A549 (cell line): ENCODE results near the gene PLD5. TPM values are rescaled to one million over a fixed set of nuclear protein-coding genes. Genes with fewer than 3 reads are reported as not detected.

Experiments used
- ATAC-seq, 2 experiments: fragments of 200-7000 bp in 1 of 2; fragments of >200 bp in 1 of 2; cut with Nextera tagmentation in 1 of 2; cut with Tn5 transposase in 1 of 2; 3 replicates each; pipeline versions ENCODE4 v1.8.0 to v1.9.1; 2018 to 2020; ENCODE audit warnings: mild to moderate bottlenecking in 1 of 2, moderate library complexity in 1 of 2
- CTCF ChIA-PET: fragments of 300-600 bp; sonication (Branson Sonifier 250); formaldehyde crosslinking; extraction: SDS; loops from one replicate; lab custom pipeline; 2021; ENCODE audit warnings: antibody characterized with exemption, inconsistent platforms; lab: Yijun Ruan, JAX
- POLR2A ChIA-PET: fragments of 350-600 bp; formaldehyde crosslinking; extraction: SDS; loops from one replicate; lab custom pipeline; 2021; ENCODE audit warnings: antibody characterized with exemption, inconsistent platforms; lab: Yijun Ruan, JAX
- DNase-seq, 2 experiments: peaks; one replicate each; pipeline versions ENCODE4 v3.0.0 to v3.0.0-alpha.2; 2011 to 2016; ENCODE audit warnings: low read depth in 1 of 2, low spot score in 1 of 2
- FAIRE-seq: peaks from 2 replicates; lab custom pipeline; 2011; peaks lifted over from hg19 to GRCh38; lab: Jason Lieb, UNC
- H3K27ac ChIP-seq, 2 experiments: fragments of >200 bp; sonication (Bioruptor Twin); formaldehyde crosslinking; 3 replicates each; pipeline ENCODE4 v1.5.1; 2016 to 2017
- H3K4me1 ChIP-seq: fragments of >200 bp; sonication (Bioruptor Twin); formaldehyde crosslinking; 3 replicates; pipeline ENCODE4 v1.6.1; 2016
- H3K4me2 ChIP-seq: fragments of >200 bp; sonication (Bioruptor Twin); formaldehyde crosslinking; 3 replicates; pipeline ENCODE4 v1.6.1; 2016
- H3K4me3 ChIP-seq: fragments of >200 bp; sonication (Bioruptor Twin); formaldehyde crosslinking; 3 replicates; pipeline ENCODE4 v1.5.1; 2016
- H3K9me3 ChIP-seq: fragments of >200 bp; sonication (Bioruptor Twin); formaldehyde crosslinking; 3 replicates; pipeline ENCODE4 v1.6.1; 2016
- ATOH8 ChIP-seq: fragments of 250-450 bp; sonication (Bioruptor Pico); IDR thresholded peaks from 2 replicates; pipeline ENCODE4 v1.5.0; 2020; ENCODE audit warnings: low read depth, mild to moderate bottlenecking, moderate library complexity
- BHLHE40 ChIP-seq: IDR thresholded peaks from 2 replicates; pipeline ENCODE4 v1.6.1; 2012; ENCODE audit warnings: low read depth, low read length, inconsistent platforms
- CBX8 ChIP-seq: fragments of 200-600 bp; sonication (generic); IDR thresholded peaks from 2 replicates; pipeline ENCODE4 v1.6.1; 2016
- CEBPB ChIP-seq, 2 experiments: fragments of >200 bp in 1 of 2; sonication (Bioruptor Twin) in 1 of 2; formaldehyde crosslinking in 1 of 2; IDR thresholded peaks; 2 replicates each; pipeline ENCODE4 v1.6.1; 2012 to 2016
- CHD2 ChIP-seq: fragments of 150-350 bp; IDR thresholded peaks from 2 replicates; pipeline ENCODE4 v1.6.1; 2014; ENCODE audit warnings: low read length; ENCODE audit not compliant: partially characterized antibody
- CHD4 ChIP-seq: fragments of 200-600 bp; sonication (generic); IDR thresholded peaks from 2 replicates; pipeline ENCODE4 v1.6.1; 2016; ENCODE audit warnings: antibody characterized with exemption, mild to moderate bottlenecking, borderline replicate concordance
- EHF ChIP-seq: fragments of 250-450 bp; sonication (Bioruptor Pico); IDR thresholded peaks from 2 replicates; pipeline ENCODE4 v1.5.0; 2020; ENCODE audit warnings: mild to moderate bottlenecking
- EP300 ChIP-seq, 2 experiments: fragments of >200 bp; sonication (Bioruptor Twin); formaldehyde crosslinking; IDR thresholded peaks; 2 replicates in 1 of 2; 3 replicates in 1 of 2; pipeline ENCODE4 v1.6.1; 2016 to 2017
- FOSB ChIP-seq: fragments of 250-450 bp; sonication (Bioruptor Pico); IDR thresholded peaks from 2 replicates; pipeline ENCODE4 v1.5.0; 2020; ENCODE audit warnings: mild to moderate bottlenecking, moderate library complexity
- FOSL2 ChIP-seq, 2 experiments: fragments of 450-650 bp in 1 of 2; fragments of >200 bp in 1 of 2; sonication (Bioruptor Twin) in 1 of 2; formaldehyde crosslinking; IDR thresholded peaks; 2 replicates each; pipeline versions ENCODE4 v1.5.0 to v1.6.1; 2016 to 2020; ENCODE audit warnings: mild to moderate bottlenecking in 1 of 2, moderate library complexity in 1 of 2
- GATA3 ChIP-seq: IDR thresholded peaks from 2 replicates; pipeline ENCODE4 v1.6.1; 2012; ENCODE audit warnings: borderline replicate concordance
- HOXB13 ChIP-seq: fragments of 250-450 bp; sonication (Bioruptor Pico); IDR thresholded peaks from 2 replicates; pipeline ENCODE4 v1.5.0; 2020; ENCODE audit warnings: low read depth, mild to moderate bottlenecking, moderate library complexity
- HOXB5 ChIP-seq: fragments of 250-450 bp; sonication (Bioruptor Pico); IDR thresholded peaks from 2 replicates; pipeline ENCODE4 v1.5.0; 2020; ENCODE audit warnings: mild to moderate bottlenecking, moderate library complexity
- JUN ChIP-seq, 2 experiments: fragments of >200 bp; sonication (Bioruptor Twin); formaldehyde crosslinking; IDR thresholded peaks; 2 replicates in 1 of 2; 3 replicates in 1 of 2; pipeline ENCODE4 v1.6.1; 2016 to 2017
- JUNB ChIP-seq: fragments of >200 bp; sonication (Bioruptor Twin); formaldehyde crosslinking; IDR thresholded peaks from 2 replicates; pipeline ENCODE4 v1.6.1; 2016
- KDM5A ChIP-seq: fragments of 200-600 bp; sonication (generic); IDR thresholded peaks from 2 replicates; pipeline ENCODE4 v1.6.1; 2016; ENCODE audit warnings: antibody characterized with exemption, mild to moderate bottlenecking
- MAZ ChIP-seq: fragments of 150-350 bp; IDR thresholded peaks from 2 replicates; pipeline ENCODE4 v1.6.1; 2014; ENCODE audit warnings: antibody characterized with exemption, low read depth, low read length, borderline replicate concordance
- NFE2L2 ChIP-seq: fragments of 150-350 bp; conservative IDR thresholded peaks from 2 replicates; pipeline ENCODE4 v1.6.1; 2014; ENCODE audit warnings: low read length
- NR3C1 ChIP-seq: fragments of >200 bp; sonication (Bioruptor Twin); formaldehyde crosslinking; IDR thresholded peaks from 3 replicates; pipeline ENCODE4 v1.6.1; 2017
- PHF8 ChIP-seq: fragments of 200-600 bp; sonication (generic); IDR thresholded peaks from 2 replicates; pipeline ENCODE4 v1.6.1; 2016; ENCODE audit warnings: low read depth, mild to moderate bottlenecking, antibody characterized with exemption, moderate library complexity, borderline replicate concordance
- RAD21 ChIP-seq, 2 experiments: fragments of >200 bp in 1 of 2; sonication (Bioruptor Twin) in 1 of 2; formaldehyde crosslinking in 1 of 2; IDR thresholded peaks in 1 of 2; conservative IDR thresholded peaks in 1 of 2; 2 replicates in 1 of 2; 3 replicates in 1 of 2; pipeline ENCODE4 v1.6.1; 2012 to 2018; ENCODE audit warnings: inconsistent platforms in 1 of 2
- RARB ChIP-seq: fragments of 250-450 bp; sonication (Bioruptor Pico); IDR thresholded peaks from 2 replicates; pipeline ENCODE4 v1.8.0; 2021; ENCODE audit warnings: mild to moderate bottlenecking, moderate library complexity
- SMC3 ChIP-seq: fragments of >200 bp; sonication (Bioruptor Twin); formaldehyde crosslinking; IDR thresholded peaks from 3 replicates; pipeline ENCODE4 v1.6.1; 2018; ENCODE audit warnings: inconsistent platforms
- TFCP2L1 ChIP-seq: fragments of 250-450 bp; sonication (Bioruptor Pico); IDR thresholded peaks from 2 replicates; pipeline ENCODE4 v1.5.0; 2021; ENCODE audit warnings: mild to moderate bottlenecking
- ZC3H11A ChIP-seq: fragments of 450-650 bp; IDR thresholded peaks from 2 replicates; pipeline ENCODE4 v1.6.1; 2014; ENCODE audit warnings: antibody characterized with exemption, mild to moderate bottlenecking
- ZFP36 ChIP-seq: fragments of 450-650 bp; IDR thresholded peaks from 2 replicates; pipeline ENCODE4 v1.6.1; 2014; ENCODE audit warnings: borderline replicate concordance; ENCODE audit not compliant: partially characterized antibody
- ZNF302 ChIP-seq: fragments of 250-450 bp; sonication (Bioruptor Pico); IDR thresholded peaks from 2 replicates; pipeline ENCODE4 v1.9.0; 2021; ENCODE audit warnings: inconsistent platforms, mild to moderate bottlenecking, moderate library complexity
- ZSCAN20 ChIP-seq: fragments of 250-450 bp; sonication (Bioruptor Pico); IDR thresholded peaks from 2 replicates; pipeline ENCODE4 v1.8.0; 2022; ENCODE audit warnings: mild to moderate bottlenecking, moderate library complexity
- WGBS: methylation state at CpG from one replicate; pipeline ENCODE4 v1.1.6; 2017; ENCODE audit errors: missing lambda C conversion rate; 5-methylcytosine and 5-hydroxymethylcytosine counted together
- polyA plus RNA-seq, 4 experiments: library from polyadenylated mRNA; depleted of rRNA in 3 of 4; stranded (reverse); fragments of >200 nt; fragmentation: RNase III in 1 of 4; extraction: RNeasy Plus Mini Kit Qiagen cat#74134 plus additional on column Dnase treatment in 1 of 4; gene quantifications; 2 replicates in 3 of 4; 3 replicates in 1 of 4; pipeline ENCODE4 v1.2.3, GENCODE V29; 2011 to 2017
- TF ChIP-seq, protein P1 (sequence below): fragments of >200 bp; sonication (Bioruptor Twin); formaldehyde crosslinking; IDR thresholded peaks from 2 replicates; pipeline ENCODE4 v1.6.1; 2016
- TF ChIP-seq, protein P2 (sequence below): IDR thresholded peaks from 2 replicates; pipeline ENCODE4 v1.6.1; 2012
- TF ChIP-seq, protein P3 (sequence below): fragments of >200 bp; sonication (Bioruptor Twin); formaldehyde crosslinking; IDR thresholded peaks from 3 replicates; pipeline ENCODE4 v1.5.1; 2016

PLD5 gene
- polyA plus RNA-seq, 2 of the 4 experiments (the other 2 are of a cell fraction): 1.5 to 1.7 TPM

DNA sequence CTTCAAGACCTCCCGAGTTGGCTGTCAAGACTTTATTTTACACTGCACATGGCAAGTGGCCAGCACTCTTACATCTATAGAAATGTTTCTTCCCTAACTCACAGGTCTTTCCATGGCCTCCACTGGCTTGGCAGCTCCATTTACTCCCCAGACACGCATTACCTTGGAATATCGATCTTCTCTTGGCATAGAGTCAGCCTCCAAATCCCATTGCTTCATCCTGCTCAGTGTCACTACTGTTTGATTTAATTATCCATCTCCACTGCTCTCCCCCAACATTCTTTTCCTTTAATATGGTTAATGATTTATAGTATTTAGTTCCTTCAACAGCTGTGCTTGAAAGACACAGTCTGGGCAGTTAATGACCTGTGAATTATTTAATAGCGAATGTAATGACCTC, 284.4 kb downstream of the PLD5 start:
- H3K27ac ChIP-seq: peak overlapping the region; percentile 83 to 85
- peaks cover 66% of the 10 kb centered on the region for H3K4me1 ChIP-seq
- DNase-seq (peak; percentile 13 to 63), ATAC-seq (peak; percentile 37 to 55; a peak in 5 of 6 replicates), FAIRE-seq (peak; percentile 28)
- POLR2A ChIA-PET: no interaction called here
- 3% methylated on average over 4 of the region's 4 CpGs for WGBS
- H3K4me2 ChIP-seq: peak overlapping the region; percentile 74
- TF ChIP-seq FOSL2 (IDR thresholded peaks at IDR 0.05): no peak
- TF ChIP-seq FOSL2 (CRISPR knock-in tag; IDR thresholded peaks at IDR 0.05): peak; percentile 15; the same call in 1 of the 2 replicates
- peak; percentile 70 to 86; a peak in 3 of 5 replicates for TF ChIP-seq EP300 (IDR thresholded peaks at IDR 0.05)
- TF ChIP-seq JUNB: peak; percentile 67; the same call in 1 of the 2 replicates
- peak in 1 of 2 experiments; percentile 41; a peak in 2 of 5 replicates for TF ChIP-seq RAD21 (conservative IDR thresholded peaks at IDR 0.05 in 1 of 2, IDR thresholded peaks at IDR 0.05 in 1 of 2)
- TF ChIP-seq, protein P1, sequence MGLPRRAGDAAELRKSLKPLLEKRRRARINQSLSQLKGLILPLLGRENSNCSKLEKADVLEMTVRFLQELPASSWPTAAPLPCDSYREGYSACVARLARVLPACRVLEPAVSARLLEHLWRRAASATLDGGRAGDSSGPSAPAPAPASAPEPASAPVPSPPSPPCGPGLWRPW: no peak
- TF ChIP-seq GATA3: peak; percentile 82
- TF ChIP-seq NFE2L2: no peak
- TF ChIP-seq SMC3: peak; percentile 25; the same call in 2 of the 3 replicates
- no peak for TF ChIP-seq RARB (CRISPR knock-in tag)
- TF ChIP-seq KDM5A: no peak
- peak in 1 of 2 experiments; percentile 43; a peak in 3 of 5 replicates for TF ChIP-seq JUN (IDR thresholded peaks at IDR 0.05)
- TF ChIP-seq ZSCAN20 (CRISPR knock-in tag): no peak
- TF ChIP-seq CEBPB (IDR thresholded peaks at IDR 0.05): peak; percentile 84 to 85
- no peak overlapping the region; the same call in 2 of the 3 replicates for H3K4me3 ChIP-seq
- CTCF ChIA-PET: no interaction called here
- H3K9me3 ChIP-seq: peaks cover 5% of the 10 kb centered on the region; the same call in 2 of the 3 replicates

DNA sequence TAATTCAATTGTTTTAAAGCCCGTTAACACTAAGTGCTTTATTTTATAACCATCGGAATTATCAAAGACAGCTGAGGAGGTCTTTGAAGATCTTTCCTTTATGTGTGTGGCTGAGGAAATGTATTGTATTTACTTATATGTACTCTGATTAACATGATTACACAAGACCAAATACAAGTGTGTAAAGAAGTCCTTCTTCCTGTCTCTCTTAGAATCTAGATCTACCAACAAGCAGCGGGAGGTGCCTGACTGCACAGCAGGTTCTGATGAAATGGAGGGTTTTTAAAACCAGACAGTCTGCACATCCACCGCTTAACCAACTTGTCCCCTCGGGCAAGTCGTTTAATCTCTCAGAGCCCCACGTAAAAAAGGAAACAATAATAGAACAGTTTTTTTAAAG, 285.1 kb downstream of the PLD5 start:
- ATAC-seq (peak; percentile 72 to 76; a peak in 5 of 6 replicates), DNase-seq (peak; percentile 18 to 71), FAIRE-seq (peak; percentile 87)
- Histone ChIP-seq H3K4me2 (peak overlapping the region; percentile 74), H3K4me1 (peaks cover 61% of the 10 kb centered on the region), H3K27ac (peak overlapping the region; percentile 83 to 85), H3K4me3 (0 out of 3 replicates have a peak overlapping the region, but pooled peaks have one; percentile 10), H3K9me3 (peaks cover 5% of the 10 kb centered on the region; the same call in 2 of the 3 replicates)
- 7% methylated on average over 7 of the region's 7 CpGs for WGBS
- ChIA-PET POLR2A (no interaction called here), CTCF (no interaction called here)
- TF ChIP-seq MAZ (no peak), FOSL2 (IDR thresholded peaks at IDR 0.05) (no peak), FOSL2 (CRISPR knock-in tag; IDR thresholded peaks at IDR 0.05) (0 out of 2 replicates have a peak, but pooled peaks have one; percentile 30), NR3C1 (no peak), HOXB13 (CRISPR knock-in tag) (no peak), SMC3 (peak; percentile 14; the same call in 1 of the 3 replicates), FOSB (CRISPR knock-in tag) (no peak), KDM5A (no peak), JUNB (peak; percentile 50; the same call in 1 of the 2 replicates), PHF8 (no peak), GATA3 (peak; percentile 69), NFE2L2 (no peak), CHD2 (no peak), ZSCAN20 (CRISPR knock-in tag) (no peak), HOXB5 (CRISPR knock-in tag) (no peak), TFCP2L1 (CRISPR knock-in tag) (no peak), RAD21 (conservative IDR thresholded peaks at IDR 0.05 in 1 of 2, IDR thresholded peaks at IDR 0.05 in 1 of 2) (peak in 1 of 2 experiments; percentile 31; a peak in 1 of 5 replicates), CHD4 (no peak), ZNF302 (CRISPR knock-in tag) (no peak), CBX8 (no peak), EHF (CRISPR knock-in tag) (no peak), BHLHE40 (no peak), ZC3H11A (no peak), JUN (IDR thresholded peaks at IDR 0.05) (peak; percentile 27 to 66; a peak in 3 of 5 replicates), ATOH8 (CRISPR knock-in tag) (no peak), ZFP36 (no peak), EP300 (IDR thresholded peaks at IDR 0.05) (peak; percentile 85; a peak in 4 of 5 replicates)
- TF ChIP-seq, protein P2, sequence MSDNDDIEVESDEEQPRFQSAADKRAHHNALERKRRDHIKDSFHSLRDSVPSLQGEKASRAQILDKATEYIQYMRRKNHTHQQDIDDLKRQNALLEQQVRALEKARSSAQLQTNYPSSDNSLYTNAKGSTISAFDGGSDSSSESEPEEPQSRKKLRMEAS: 0 out of 2 replicates have a peak, but pooled peaks have one; percentile 9
- TF ChIP-seq, protein P1: peak; percentile 81
- TF ChIP-seq, protein P3, sequence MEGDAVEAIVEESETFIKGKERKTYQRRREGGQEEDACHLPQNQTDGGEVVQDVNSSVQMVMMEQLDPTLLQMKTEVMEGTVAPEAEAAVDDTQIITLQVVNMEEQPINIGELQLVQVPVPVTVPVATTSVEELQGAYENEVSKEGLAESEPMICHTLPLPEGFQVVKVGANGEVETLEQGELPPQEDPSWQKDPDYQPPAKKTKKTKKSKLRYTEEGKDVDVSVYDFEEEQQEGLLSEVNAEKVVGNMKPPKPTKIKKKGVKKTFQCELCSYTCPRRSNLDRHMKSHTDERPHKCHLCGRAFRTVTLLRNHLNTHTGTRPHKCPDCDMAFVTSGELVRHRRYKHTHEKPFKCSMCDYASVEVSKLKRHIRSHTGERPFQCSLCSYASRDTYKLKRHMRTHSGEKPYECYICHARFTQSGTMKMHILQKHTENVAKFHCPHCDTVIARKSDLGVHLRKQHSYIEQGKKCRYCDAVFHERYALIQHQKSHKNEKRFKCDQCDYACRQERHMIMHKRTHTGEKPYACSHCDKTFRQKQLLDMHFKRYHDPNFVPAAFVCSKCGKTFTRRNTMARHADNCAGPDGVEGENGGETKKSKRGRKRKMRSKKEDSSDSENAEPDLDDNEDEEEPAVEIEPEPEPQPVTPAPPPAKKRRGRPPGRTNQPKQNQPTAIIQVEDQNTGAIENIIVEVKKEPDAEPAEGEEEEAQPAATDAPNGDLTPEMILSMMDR: no peak
